Measurements from ENCODE around the gene CEP164.
A peak's percentile ranks its signal among the peaks of the same experiment; 100 is the strongest.
"Not testable (repeated sequence)": the region's sequence is repeated elsewhere in the genome, so short reads cannot be mapped to it uniquely, and the experiment has no call there.

The CEP164 gene

GRCh38 chr11:117443266-117444186, 115.9 kb downstream of the CEP164 start:
- peak; percentile 6 for DNase-seq

- no peak for DNase-seq
Measured at GRCh38 chr11:117444256-117444655, 116.6 kb downstream of the CEP164 start.

- DNase-seq = no peak
Measured at GRCh38 chr11:117444711-117445658, 117.3 kb downstream of the CEP164 start.

GRCh38 chr11:117449111-117449693, 121.5 kb downstream of the CEP164 start:
- DNase-seq = no peak

- DNase-seq = no peak
Measured at GRCh38 chr11:117453886-117454563, 126.4 kb downstream of the CEP164 start.

- no peak for DNase-seq
Measured at GRCh38 chr11:117454564-117454917, 126.9 kb downstream of the CEP164 start.

- DNase-seq = peak; percentile 72
Measured at GRCh38 chr11:117456027-117456720, 128.5 kb downstream of the CEP164 start.

GRCh38 chr11:117456721-117457029, 129.0 kb downstream of the CEP164 start:
- not testable (repeated sequence) for DNase-seq

- DNase-seq = no peak
Measured at GRCh38 chr11:117457031-117457785, 129.6 kb downstream of the CEP164 start.

GRCh38 chr11:117457835-117458234, 130.2 kb downstream of the CEP164 start:
- no peak for DNase-seq

- peak; percentile 43 for DNase-seq
Measured at GRCh38 chr11:117458275-117459122, 130.8 kb downstream of the CEP164 start.

- no peak for DNase-seq
Measured at GRCh38 chr11:117459123-117459978, 131.7 kb downstream of the CEP164 start.

GRCh38 chr11:117459979-117460300, 132.3 kb downstream of the CEP164 start:
- DNase-seq = no peak

- no peak for DNase-seq
Measured at GRCh38 chr11:117461396-117462182, 133.9 kb downstream of the CEP164 start.

- no peak for DNase-seq
Measured at GRCh38 chr11:117462183-117462863, 134.7 kb downstream of the CEP164 start.

GRCh38 chr11:117462864-117463247, 135.2 kb downstream of the CEP164 start:
- no peak for DNase-seq
